ENCODE data around the gene FAM13A.

Gene FAM13A

GRCh38 chr4:88724406-88724805 is 332.6 kb downstream of the FAM13A start:
- Histone ChIP-seq H2AFZ (ENCODE audit: low read depth, low read length, severe bottlenecking) (no peak overlapping the region), H3K4me2 (ENCODE audit: low read depth, low read length, poor library complexity, severe bottlenecking) (no peak overlapping the region), H3K9me3 (ENCODE audit: insufficient read depth, low read length) (no peaks in the 10 kb centered on the region), H3F3A (ENCODE audit: insufficient read depth) (no peaks in the 10 kb centered on the region), H3K9me2 (replicated peaks; ENCODE audit: insufficient read depth, low read length) (no peaks in the 10 kb centered on the region), H3K36me3 (ENCODE audit: low read length) (no peaks in the 10 kb centered on the region), H3K27me3 (ENCODE audit: low read length) (no peaks in the 10 kb centered on the region), H3K27ac (ENCODE audit: low read depth, low read length) (no peak overlapping the region), H3K4me3 (ENCODE audit: insufficient read depth, low read length, poor library complexity, severe bottlenecking) (no peak overlapping the region), H4K20me1 (ENCODE audit: low read depth, low read length) (no peaks in the 10 kb centered on the region), H3K9ac (ENCODE audit: low read length) (no peak overlapping the region), H3K79me2 (ENCODE audit: insufficient read depth, low read length) (no peaks in the 10 kb centered on the region)
- TF ChIP-seq CTCF (IDR thresholded peaks at IDR 0.05; ENCODE audit: insufficient read depth, low read length, poor library complexity, severe bottlenecking) = no peak
- TF ChIP-seq EZH2phosphoT487 (conservative IDR thresholded peaks at IDR 0.05; ENCODE audit: low read length) = no peak

- Histone ChIP-seq H3K79me2 (ENCODE audit: insufficient read depth, low read length) (no peaks in the 10 kb centered on the region), H3K27me3 (ENCODE audit: low read length) (no peaks in the 10 kb centered on the region), H3K36me3 (ENCODE audit: low read length) (no peaks in the 10 kb centered on the region), H2AFZ (ENCODE audit: low read depth, low read length, severe bottlenecking) (no peak overlapping the region), H4K20me1 (ENCODE audit: low read depth, low read length) (no peaks in the 10 kb centered on the region), H3F3A (ENCODE audit: insufficient read depth) (no peaks in the 10 kb centered on the region), H3K27ac (ENCODE audit: low read depth, low read length) (no peak overlapping the region), H3K9ac (ENCODE audit: low read length) (no peak overlapping the region), H3K4me3 (ENCODE audit: insufficient read depth, low read length, poor library complexity, severe bottlenecking) (no peak overlapping the region), H3K4me2 (ENCODE audit: low read depth, low read length, poor library complexity, severe bottlenecking) (no peak overlapping the region), H3K9me2 (replicated peaks; ENCODE audit: insufficient read depth, low read length) (no peaks in the 10 kb centered on the region), H3K9me3 (ENCODE audit: insufficient read depth, low read length) (no peaks in the 10 kb centered on the region)
- no peak for TF ChIP-seq CTCF (IDR thresholded peaks at IDR 0.05; ENCODE audit: insufficient read depth, low read length, poor library complexity, severe bottlenecking)
- TF ChIP-seq EZH2phosphoT487 (conservative IDR thresholded peaks at IDR 0.05; ENCODE audit: low read length) = no peak
Measured at GRCh38 chr4:88722828-88723227, 334.2 kb downstream of the FAM13A start.

- H3K4me3 ChIP-seq (ENCODE audit: insufficient read depth, low read length, poor library complexity, severe bottlenecking) = no peak overlapping the region
- H4K20me1 ChIP-seq (ENCODE audit: low read depth, low read length) = no peaks in the 10 kb centered on the region
- H3K27ac ChIP-seq (ENCODE audit: low read depth, low read length) = no peak overlapping the region
- H3K27me3 ChIP-seq (ENCODE audit: low read length) = no peaks in the 10 kb centered on the region
- no peaks in the 10 kb centered on the region for H3K9me2 ChIP-seq (replicated peaks; ENCODE audit: insufficient read depth, low read length)
- H3K4me2 ChIP-seq (ENCODE audit: low read depth, low read length, poor library complexity, severe bottlenecking) = no peak overlapping the region
- H2AFZ ChIP-seq (ENCODE audit: low read depth, low read length, severe bottlenecking) = no peak overlapping the region
- H3K36me3 ChIP-seq (ENCODE audit: low read length) = 0 out of 2 replicates have a peak, but pooled peaks cover 3% of the 10 kb centered on the region
- H3F3A ChIP-seq (ENCODE audit: insufficient read depth) = no peaks in the 10 kb centered on the region
- TF ChIP-seq EZH2phosphoT487 (conservative IDR thresholded peaks at IDR 0.05; ENCODE audit: low read length) (no peak), CTCF (IDR thresholded peaks at IDR 0.05; ENCODE audit: insufficient read depth, low read length, poor library complexity, severe bottlenecking) (no peak)
- H3K9ac ChIP-seq (ENCODE audit: low read length) = no peak overlapping the region
- no peaks in the 10 kb centered on the region for H3K9me3 ChIP-seq (ENCODE audit: insufficient read depth, low read length)
- no peaks in the 10 kb centered on the region for H3K79me2 ChIP-seq (ENCODE audit: insufficient read depth, low read length)
Measured at GRCh38 chr4:88722276-88722780, 334.7 kb downstream of the FAM13A start.
